HCT116 (cell line): Measurements from ENCODE around the gene CDC42EP5. TPM values are rescaled to one million over a fixed set of nuclear protein-coding genes. Genes with fewer than 3 reads are reported as not detected.
"Not testable (repeated sequence)": the region's sequence is repeated elsewhere in the genome, so short reads cannot be mapped to it uniquely, and the experiment has no call there.

Experiments used
- ATAC-seq: fragments of 200-7000 bp; cut with Tn5 transposase; 2 replicates; pipeline ENCODE4 v1.9.1; 2020; ENCODE audit warnings: mild to moderate bottlenecking, moderate library complexity
- BruUV-seq: library from RNA; stranded (reverse); fragments of 400-500 nt; replicated peaks from 2 replicates; lab custom pipeline; 2021; lab: Mats Ljungman, UMichigan
- CTCF ChIA-PET: fragments of 300-600 bp; sonication (Branson Sonifier 250); formaldehyde crosslinking; loops from one replicate; lab custom pipeline; 2021; ENCODE audit warnings: antibody characterized with exemption; lab: Charles Lee
- POLR2A ChIA-PET: fragments of 300-600, 350-600 bp; sonication (Branson Sonifier 250); formaldehyde crosslinking; loops from one replicate; lab custom pipeline; 2021; ENCODE audit warnings: antibody characterized with exemption; lab: Charles Lee
- RAD21 ChIA-PET, 2 experiments: fragments of 300-600 bp; sonication (Branson Sonifier 250); formaldehyde crosslinking; loops; one replicate each; lab custom pipeline; 2023; ENCODE audit warnings: low total read pairs in 2 of 2; ENCODE audit not compliant: uncharacterized antibody in 2 of 2, unreplicated experiment in 2 of 2, low non-redundant PET in 1 of 2; lab: Charles Lee
- DNase-seq: peaks from one replicate; pipeline ENCODE4 v3.0.0-alpha.2; 2010; ENCODE audit warnings: low read depth, low spot score
- H2AFZ ChIP-seq: fragments of 200-600 bp; shearing (Covaris generic), sonication (generic); 2 replicates; pipeline ENCODE4 v1.6.1; 2017; ENCODE audit warnings: low read depth, mixed run types, mixed read lengths, antibody characterized with exemption, low read length; ENCODE audit not compliant: poor library complexity, severe bottlenecking
- H3K27ac ChIP-seq: 2 replicates; pipeline ENCODE4 v1.5.1; 2012; ENCODE audit warnings: low read depth, low read length
- H3K27me3 ChIP-seq: fragments of 200-600 bp; sonication (generic); 2 replicates; pipeline ENCODE4 v1.6.1; 2016; ENCODE audit warnings: mixed run types, low read length, mixed read lengths; ENCODE audit not compliant: insufficient read depth
- H3K36me3 ChIP-seq, 2 experiments: fragments of 200-500 bp in 1 of 2; fragments of 200-600 bp in 1 of 2; sonication (Bioruptor generic) in 1 of 2; sonication (generic) in 1 of 2; 2 replicates each; pipeline versions ENCODE4 v1.5.1 to v1.6.1; 2014 to 2016; ENCODE audit warnings: low read length in 2 of 2, inconsistent platforms in 1 of 2, mixed read lengths in 1 of 2, mixed run types in 1 of 2; ENCODE audit not compliant: insufficient read depth in 2 of 2, control insufficient read depth in 1 of 2
- H3K4me1 ChIP-seq, 2 experiments: fragments of 200-600 bp in 1 of 2; sonication (generic) in 1 of 2; 2 replicates each; pipeline versions ENCODE4 v1.5.1 to v1.6.1; 2012 to 2017; ENCODE audit warnings: low read length in 2 of 2, inconsistent platforms in 1 of 2, mild to moderate bottlenecking in 1 of 2, mixed read lengths in 1 of 2, mixed run types in 1 of 2, moderate library complexity in 1 of 2; ENCODE audit not compliant: insufficient read depth in 2 of 2, control insufficient read depth in 1 of 2
- H3K4me2 ChIP-seq: fragments of 200-600 bp; sonication (generic); 2 replicates; pipeline ENCODE4 v1.6.1; 2017; ENCODE audit warnings: mixed run types, low read length, mixed read lengths
- H3K4me3 ChIP-seq, 2 experiments: fragments of 200-600 bp in 1 of 2; sonication (generic) in 1 of 2; replicated peaks in 1 of 2; 2 replicates each; pipeline ENCODE4 v1.5.1; 2011 to 2016; ENCODE audit warnings: low read length in 2 of 2, control low read depth in 1 of 2, low read depth in 1 of 2, mild to moderate bottlenecking in 1 of 2, mixed read lengths in 1 of 2, mixed run types in 1 of 2
- H3K79me2 ChIP-seq: fragments of 200-600 bp; sonication (generic); 2 replicates; pipeline ENCODE4 v1.6.1; 2017; ENCODE audit warnings: mild to moderate bottlenecking, mixed run types, low read length, moderate library complexity, mixed read lengths; ENCODE audit not compliant: insufficient read depth
- H3K9ac ChIP-seq: fragments of 200-600 bp; sonication (generic); 2 replicates; pipeline ENCODE4 v1.6.1; 2016; ENCODE audit warnings: low read length, mixed read lengths
- H3K9me2 ChIP-seq: fragments of 200-600 bp; sonication (generic), shearing (Covaris generic); 2 replicates; pipeline ENCODE4 v1.6.1; 2017; ENCODE audit warnings: mixed run types, mild to moderate bottlenecking, moderate library complexity; ENCODE audit not compliant: insufficient read depth
- H3K9me3 ChIP-seq, 2 experiments: fragments of 200-500 bp in 1 of 2; fragments of 200-600 bp in 1 of 2; sonication (Bioruptor generic) in 1 of 2; sonication (generic) in 1 of 2; 2 replicates each; pipeline ENCODE4 v1.6.1; 2014 to 2017; ENCODE audit warnings: low read length in 2 of 2, mixed read lengths in 2 of 2, inconsistent platforms in 1 of 2, low read depth in 1 of 2, mild to moderate bottlenecking in 1 of 2, mixed run types in 1 of 2, moderate library complexity in 1 of 2; ENCODE audit not compliant: control insufficient read depth in 1 of 2, insufficient read depth in 1 of 2
- H4K20me1 ChIP-seq: fragments of 200-600 bp; sonication (generic), shearing (Covaris generic); 2 replicates; pipeline ENCODE4 v1.6.1; 2017; ENCODE audit warnings: mixed run types, mild to moderate bottlenecking, moderate library complexity; ENCODE audit not compliant: insufficient read depth
- EZH2 ChIP-seq: fragments of 200-600 bp; sonication (generic); IDR thresholded peaks from 2 replicates; pipeline ENCODE4 v1.6.1; 2017; ENCODE audit warnings: antibody characterized with exemption, mixed run types
- JUND ChIP-seq: IDR thresholded peaks from 2 replicates; pipeline ENCODE4 v1.6.1; 2012
- MAX ChIP-seq: IDR thresholded peaks from 2 replicates; pipeline ENCODE4 v1.6.1; 2012
- POLR2A ChIP-seq: IDR thresholded peaks from 2 replicates; pipeline ENCODE4 v1.7.0; 2011; ENCODE audit warnings: borderline replicate concordance; ENCODE audit not compliant: insufficient read depth, insufficient read length; ENCODE audit errors: extremely low read depth
- RAD21 ChIP-seq: IDR thresholded peaks from 2 replicates; pipeline ENCODE4 v1.6.1; 2012; ENCODE audit warnings: low read depth, mild to moderate bottlenecking
- SIN3A ChIP-seq: IDR thresholded peaks from 2 replicates; pipeline ENCODE4 v1.6.1; 2012; ENCODE audit warnings: low read depth
- SP1 ChIP-seq: IDR thresholded peaks from 2 replicates; pipeline ENCODE4 v1.6.1; 2012; ENCODE audit warnings: low read depth
- TCF7L2 ChIP-seq: IDR thresholded peaks from 2 replicates; pipeline ENCODE4 v1.7.0; 2011; ENCODE audit warnings: borderline replicate concordance, inconsistent platforms; ENCODE audit not compliant: insufficient read depth, insufficient read length; ENCODE audit errors: extremely low read depth
- ZFX ChIP-seq: fragments of 450-650 bp; IDR thresholded peaks from 2 replicates; pipeline ENCODE4 v1.6.1; 2017
- intact Hi-C: fragments of 100-400 bp; cut with micrococcal nuclease; formaldehyde crosslinking; loops from 2 replicates; pipeline ENCODE4 v1.10.0; 2022
- total RNA-seq: library from RNA; stranded (reverse); gene quantifications from one replicate; pipeline ENCODE4 v1.2.1, GENCODE V29; 2021; ENCODE audit not compliant: unreplicated experiment
- TF ChIP-seq, protein P1 (sequence below), 3 experiments: fragments of 200-600 bp in 1 of 3; sonication (generic) in 1 of 3; IDR thresholded peaks in 2 of 3; conservative IDR thresholded peaks in 1 of 3; 2 replicates each; pipeline ENCODE4 v1.5.1; 2012 to 2017; ENCODE audit warnings: low read depth in 2 of 3, low read length in 2 of 3, antibody characterized with exemption in 1 of 3, borderline replicate concordance in 1 of 3, control low read depth in 1 of 3, mild to moderate bottlenecking in 1 of 3, mixed read lengths in 1 of 3, mixed run types in 1 of 3, moderate library complexity in 1 of 3; ENCODE audit not compliant: insufficient read depth in 1 of 3

CDC42EP5 gene
- total RNA-seq, 1 experiment from 2014 or later, result 0.64 TPM

- POLR2A ChIA-PET, result no interaction called here
- no peak for ATAC-seq
- H3K27ac ChIP-seq, result no peak overlapping the region
These were observed 3.6 kb downstream of the CDC42EP5 start for GRCh38 chr19:54469496-54469934.

GRCh38 chr19:54466110-54466480 is 7.0 kb downstream of the CDC42EP5 start:
- H3K79me2 ChIP-seq, result peaks cover 18% of the 10 kb centered on the region
- DNase-seq, H3K9me2 ChIP-seq, H3K36me3 ChIP-seq, H3K4me2 ChIP-seq, H2AFZ ChIP-seq, BruUV-seq, RAD21 ChIA-PET, ATAC-seq, H3K9ac ChIP-seq, H4K20me1 ChIP-seq, intact Hi-C loops, H3K27ac ChIP-seq, H3K9me3 ChIP-seq, H3K4me3 ChIP-seq, H3K27me3 ChIP-seq: not testable (repeated sequence)
- POLR2A ChIA-PET, result interaction anchor here (2.3 kb wide), 1 partner anchor 17 kb away, joined by 5 read pairs; the partner anchor contains the start of gene LENG8
- CTCF ChIA-PET, result interaction anchor here (1.1 kb wide), 1 partner anchor 12 kb away, joined by 4 read pairs; no protein-coding TSS in a partner anchor
- peaks cover 7 to 26% of the 10 kb centered on the region in 2 experiments; a peak in 3 of 4 replicates for H3K4me1 ChIP-seq

More at GRCh38 chr19:54469496-54469934, 3.6 kb downstream of the CDC42EP5 start:
- Histone ChIP-seq H3K9me2 (no peaks in the 10 kb centered on the region), H3K36me3 (no peaks in the 10 kb centered on the region), H3K4me2 (no peak overlapping the region), H3K4me3 (no peak overlapping the region), H3K79me2 (no peaks in the 10 kb centered on the region), H3K4me1 (peaks cover 6 to 13% of the 10 kb centered on the region in 2 experiments; a peak in 3 of 4 replicates), H4K20me1 (no peaks in the 10 kb centered on the region), H2AFZ (no peak overlapping the region), H3K9me3 (no peaks in the 10 kb centered on the region), H3K9ac (no peak overlapping the region), H3K27me3 (no peaks in the 10 kb centered on the region)
- TF ChIP-seq SP1 (no peak), SIN3A (no peak), RAD21 (no peak), MAX (no peak), JUND (no peak), TCF7L2 (no peak), ZFX (no peak), POLR2A (no peak), EZH2 (no peak)
- TF ChIP-seq, protein P1, sequence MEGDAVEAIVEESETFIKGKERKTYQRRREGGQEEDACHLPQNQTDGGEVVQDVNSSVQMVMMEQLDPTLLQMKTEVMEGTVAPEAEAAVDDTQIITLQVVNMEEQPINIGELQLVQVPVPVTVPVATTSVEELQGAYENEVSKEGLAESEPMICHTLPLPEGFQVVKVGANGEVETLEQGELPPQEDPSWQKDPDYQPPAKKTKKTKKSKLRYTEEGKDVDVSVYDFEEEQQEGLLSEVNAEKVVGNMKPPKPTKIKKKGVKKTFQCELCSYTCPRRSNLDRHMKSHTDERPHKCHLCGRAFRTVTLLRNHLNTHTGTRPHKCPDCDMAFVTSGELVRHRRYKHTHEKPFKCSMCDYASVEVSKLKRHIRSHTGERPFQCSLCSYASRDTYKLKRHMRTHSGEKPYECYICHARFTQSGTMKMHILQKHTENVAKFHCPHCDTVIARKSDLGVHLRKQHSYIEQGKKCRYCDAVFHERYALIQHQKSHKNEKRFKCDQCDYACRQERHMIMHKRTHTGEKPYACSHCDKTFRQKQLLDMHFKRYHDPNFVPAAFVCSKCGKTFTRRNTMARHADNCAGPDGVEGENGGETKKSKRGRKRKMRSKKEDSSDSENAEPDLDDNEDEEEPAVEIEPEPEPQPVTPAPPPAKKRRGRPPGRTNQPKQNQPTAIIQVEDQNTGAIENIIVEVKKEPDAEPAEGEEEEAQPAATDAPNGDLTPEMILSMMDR (IDR thresholded peaks at IDR 0.05 in 2 of 3, conservative IDR thresholded peaks at IDR 0.05 in 1 of 3; ENCODE audit: borderline replicate concordance in 1 of 3, insufficient read depth in 1 of 3, low read depth in 2 of 3, low read length in 2 of 3), result no peak
- no peak for DNase-seq
- no TSS peak for BruUV-seq
- ChIA-PET CTCF (no interaction called here), RAD21 (no interaction called here)
- intact Hi-C loops, result no loop called here
